ENCODE results near the gene TRPM2. TPM values are rescaled to one million over a fixed set of nuclear protein-coding genes. Genes with fewer than 3 reads are reported as not detected.

Gene TRPM2
- total and polyA plus RNA-seq, 12 donors, result 1.5 to 28.3 (median 11.3) TPM

GRCh38 chr21:44334329-44335030, 18.9 kb upstream of the TRPM2 start:
- Histone ChIP-seq H3K27me3 (no peaks in the 10 kb centered on the region), H3K4me3 (no peak overlapping the region), H3K27ac (no peak overlapping the region), H3K9me3 (replicated peaks in 1 of 3) (no peaks in the 10 kb centered on the region), H3K4me1 (replicated peaks in 1 of 2) (peaks cover 5 to 8% of the 10 kb centered on the region in 2 donors), H3K36me3 (replicated peaks in 1 of 2) (peaks cover 0 to 30% of the 10 kb centered on the region in 2 donors)
- intact Hi-C loops (cut with DNase I), result loop anchor here in 1 of 2 donors (5.0 kb wide), 1 partner anchor 32 kb away; the partner anchor contains the start of gene PFKL
- no peak for TF ChIP-seq POLR2A (IDR thresholded peaks at IDR 0.05)
- no peak for TF ChIP-seq CTCF (IDR thresholded peaks at IDR 0.05)
- no peak for DNase-seq
- WGBS, 4 donors, result 84 to 90% (median 85%) methylated on average over 11 to 26 of the region's 26 CpGs

DNA sequence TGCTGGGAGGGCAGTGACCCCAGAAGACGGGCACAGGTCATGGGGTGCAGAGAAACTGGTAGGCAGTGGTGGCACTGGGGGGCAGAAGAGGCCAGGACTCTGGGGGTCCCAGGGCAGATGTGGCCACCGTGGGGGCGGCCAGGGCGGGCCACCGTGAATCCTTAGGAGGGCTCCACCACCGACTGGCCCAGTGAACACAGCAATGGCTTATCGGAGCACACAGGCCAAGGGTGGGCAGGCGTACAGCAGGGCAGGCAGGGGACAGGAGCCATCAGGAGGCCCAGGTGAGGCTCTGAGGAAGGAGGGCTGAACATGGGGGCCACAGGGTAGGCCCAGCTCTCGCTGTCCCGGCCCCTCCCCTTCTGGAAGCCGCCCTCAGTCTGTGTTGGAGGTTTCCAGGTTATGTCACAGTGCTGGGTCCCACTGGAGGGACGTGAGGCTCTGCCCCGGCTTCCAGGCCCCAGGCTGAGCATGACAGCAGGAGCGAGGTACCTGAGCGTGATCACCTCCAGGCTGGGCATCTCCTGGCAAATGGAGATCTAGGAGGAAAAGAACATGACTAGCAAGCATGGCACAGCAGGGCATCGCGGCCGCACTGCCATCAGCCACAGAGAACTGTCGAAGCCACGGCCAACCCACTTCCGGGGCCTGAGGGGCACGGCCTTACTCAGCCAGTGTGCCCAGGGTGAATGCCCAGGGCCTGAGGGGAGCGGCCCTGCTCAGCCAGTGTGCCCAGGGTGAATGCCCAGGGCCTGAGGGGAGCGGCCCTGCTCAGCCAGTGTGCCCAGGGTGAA, 18.0 kb upstream of the TRPM2 start:
- H3K4me3 ChIP-seq, result no peak overlapping the region
- H3K27ac ChIP-seq, result no peak overlapping the region
- H3K27me3 ChIP-seq, result no peaks in the 10 kb centered on the region
- H3K36me3 ChIP-seq (replicated peaks in 1 of 2), result peaks cover 0 to 30% of the 10 kb centered on the region in 2 donors
- H3K4me1 ChIP-seq (replicated peaks in 1 of 2), result peaks cover 11 to 18% of the 10 kb centered on the region in 2 donors
- DNase-seq, result no peak
- TF ChIP-seq CTCF (IDR thresholded peaks at IDR 0.05), result no peak
- TF ChIP-seq POLR2A (IDR thresholded peaks at IDR 0.05), result no peak
- no peaks in the 10 kb centered on the region for H3K9me3 ChIP-seq (replicated peaks in 1 of 3)
- intact Hi-C loops (cut with DNase I), result loop anchor here in 1 of 2 donors (5.0 kb wide), 1 partner anchor 33 kb away; the partner anchor contains the start of gene PFKL
- 91 to 97% (median 93%) methylated on average over 14 to 23 of the region's 24 CpGs for WGBS, 4 donors

DNA sequence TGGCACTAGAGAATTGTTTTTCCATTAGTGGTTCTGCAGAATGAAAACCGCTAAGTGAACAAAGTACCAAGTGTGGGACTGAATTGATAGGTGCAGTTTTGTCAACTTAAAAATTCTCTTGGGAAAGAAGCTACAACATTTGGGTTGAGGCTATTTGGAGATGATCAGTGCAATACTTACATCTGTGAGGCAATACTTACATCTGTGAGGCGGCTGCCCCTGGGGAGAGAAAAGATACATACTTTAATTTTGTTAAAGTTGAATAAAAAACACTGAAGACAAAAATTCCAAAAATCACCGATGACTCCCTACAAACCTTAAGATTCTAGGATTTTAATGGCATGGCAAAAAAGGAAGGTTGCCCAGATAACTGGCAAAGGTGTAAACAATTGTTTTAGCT, 16.0 kb upstream of the TRPM2 start:
- H3K36me3 ChIP-seq (replicated peaks in 1 of 2), result peaks cover 0 to 21% of the 10 kb centered on the region in 2 donors
- H3K4me3 ChIP-seq, result no peak overlapping the region
- H3K9me3 ChIP-seq (replicated peaks in 1 of 3), result no peaks in the 10 kb centered on the region
- peaks cover 11 to 19% of the 10 kb centered on the region in 2 donors for H3K4me1 ChIP-seq (replicated peaks in 1 of 2)
- 69 to 93% (median 79%) methylated on average over 3 of the region's 3 CpGs for WGBS, 4 donors
- H3K27ac ChIP-seq, result no peak overlapping the region
- TF ChIP-seq POLR2A (IDR thresholded peaks at IDR 0.05) (no peak), CTCF (IDR thresholded peaks at IDR 0.05) (no peak)
- no peaks in the 10 kb centered on the region for H3K27me3 ChIP-seq
- DNase-seq, result no peak
- intact Hi-C loops (cut with DNase I), result loop anchor here in 1 of 2 donors (5.0 kb wide), 1 partner anchor 35 kb away; the partner anchor contains the start of gene PFKL
